PC-9 (cell line): ENCODE measurements around the gene LRRC47. TPM values are rescaled to one million over a fixed set of nuclear protein-coding genes. Genes with fewer than 3 reads are reported as not detected.

ENCODE experiments used
- BruUV-seq: library from RNA; stranded (reverse); fragments of 400-500 nt; replicated peaks from 2 replicates; lab custom pipeline; 2021; lab: Mats Ljungman, UMichigan
- CTCF ChIA-PET: fragments of 300-600 bp; sonication (Branson Sonifier 250); formaldehyde crosslinking; loops from one replicate; lab custom pipeline; 2022; ENCODE audit warnings: antibody characterized with exemption; lab: Charles Lee
- POLR2A ChIA-PET: fragments of 300-600 bp; sonication (Branson Sonifier 250); formaldehyde crosslinking; loops from one replicate; lab custom pipeline; 2022; ENCODE audit warnings: antibody characterized with exemption; ENCODE audit not compliant: unreplicated experiment; lab: Charles Lee
- DNase-seq, 2 experiments: peaks; one replicate each; pipeline versions ENCODE4 v3.0.0 to v3.0.0-alpha.2; 2015 to 2022; ENCODE audit warnings: mixed read lengths in 1 of 2
- H2AFZ ChIP-seq: fragments of 200-600 bp; sonication (generic); 2 replicates; pipeline ENCODE4 v1.8.1; 2017; ENCODE audit warnings: antibody characterized with exemption
- H3F3A ChIP-seq: fragments of 200-600 bp; sonication (generic); 2 replicates; pipeline ENCODE4 v1.8.1; 2017; ENCODE audit warnings: antibody characterized with exemption, mild to moderate bottlenecking, low read depth; ENCODE audit not compliant: insufficient read depth
- H3K27ac ChIP-seq: fragments of 200-600 bp; sonication (generic); 2 replicates; pipeline ENCODE4 v1.6.1; 2016; ENCODE audit warnings: mixed run types
- H3K27me3 ChIP-seq: fragments of 200-600 bp; sonication (generic); 2 replicates; pipeline ENCODE4 v1.6.1; 2016; ENCODE audit warnings: low read depth, mixed run types; ENCODE audit not compliant: insufficient read depth
- H3K36me3 ChIP-seq: fragments of 200-600 bp; sonication (generic); 2 replicates; pipeline ENCODE4 v1.6.1; 2016; ENCODE audit warnings: low read depth, mixed run types
- H3K4me1 ChIP-seq: fragments of 200-600 bp; sonication (generic); replicated peaks from 2 replicates; pipeline ENCODE4 v1.6.1; 2016; ENCODE audit warnings: mixed run types; ENCODE audit not compliant: insufficient read depth
- H3K4me2 ChIP-seq: fragments of 200-600 bp; sonication (generic); 2 replicates; pipeline ENCODE4 v1.6.1; 2017; ENCODE audit warnings: mixed run types
- H3K4me3 ChIP-seq: fragments of 200-600 bp; sonication (generic); 2 replicates; pipeline ENCODE4 v1.6.1; 2016; ENCODE audit warnings: mixed run types
- H3K79me2 ChIP-seq: fragments of 200-600 bp; sonication (generic); 2 replicates; pipeline ENCODE4 v1.6.1; 2017; ENCODE audit warnings: low read depth, mixed run types
- H3K9me2 ChIP-seq: fragments of 200-600 bp; sonication (generic); 2 replicates; pipeline ENCODE4 v1.8.1; 2017; ENCODE audit warnings: mild to moderate bottlenecking; ENCODE audit not compliant: insufficient read depth
- H3K9me3 ChIP-seq: fragments of 200-600 bp; sonication (generic); 2 replicates; pipeline ENCODE4 v1.8.1; 2016; ENCODE audit warnings: low read depth; ENCODE audit not compliant: insufficient read depth
- H4K20me1 ChIP-seq: fragments of 200-600 bp; sonication (generic); 2 replicates; pipeline ENCODE4 v1.8.1; 2017; ENCODE audit not compliant: insufficient read depth
- EZH2 ChIP-seq: fragments of 200-600 bp; sonication (generic); IDR thresholded peaks from 2 replicates; pipeline ENCODE4 v1.8.0; 2017; ENCODE audit warnings: antibody characterized with exemption, low read depth
- intact Hi-C: fragments of 100-400 bp; cut with micrococcal nuclease; formaldehyde crosslinking; loops from one replicate; pipeline ENCODE4 v1.10.0; 2022; ENCODE audit not compliant: unreplicated experiment
- total RNA-seq: library from RNA; stranded (reverse); gene quantifications from 2 replicates; pipeline ENCODE4 v1.2.3, GENCODE V29; 2021
- TF ChIP-seq, protein P1 (sequence below): fragments of 200-600 bp; sonication (generic); conservative IDR thresholded peaks from 2 replicates; pipeline ENCODE4 v1.6.1; 2017; ENCODE audit warnings: mixed run types, antibody characterized with exemption, mild to moderate bottlenecking, moderate library complexity

The LRRC47 gene
- total RNA-seq, 1 experiment from 2014 or later = 34.2 TPM

DNA sequence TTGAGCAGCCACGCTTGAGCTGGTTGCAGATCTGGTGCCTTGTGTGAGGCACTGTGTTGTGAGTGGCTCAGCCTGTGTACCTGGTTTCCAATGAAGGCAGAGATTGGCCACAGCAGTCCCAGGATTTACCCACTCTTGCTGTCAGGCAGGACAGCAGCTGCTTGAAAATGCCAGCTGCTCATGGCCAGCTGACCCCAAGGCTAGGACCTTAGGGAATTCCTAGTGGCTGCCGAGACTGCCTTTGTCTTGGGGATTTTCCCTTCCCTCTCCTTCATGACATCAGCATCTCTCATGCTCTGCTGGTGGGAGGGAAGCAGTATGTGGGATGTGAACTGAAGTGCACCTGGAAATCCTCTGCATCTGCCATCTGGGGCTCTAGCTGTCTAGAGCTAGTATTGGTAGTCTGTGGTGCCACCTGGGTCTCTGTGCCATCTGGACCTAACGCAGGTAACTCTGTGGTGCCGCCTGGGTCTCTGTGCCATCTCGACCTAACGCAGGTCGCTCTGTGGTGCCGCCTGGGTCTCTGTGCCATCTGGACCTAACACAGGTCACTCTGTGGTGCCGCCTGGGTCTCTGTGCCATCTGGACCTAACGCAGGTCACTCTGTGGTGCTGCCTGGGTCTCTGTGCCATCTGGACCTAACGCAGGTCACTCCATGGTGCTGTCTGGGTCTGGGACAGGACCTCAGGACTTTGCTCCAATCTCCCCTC lies 3.8 kb upstream of the LRRC47 start:
- no peaks in the 10 kb centered on the region for H4K20me1 ChIP-seq
- POLR2A ChIA-PET = no interaction called here
- H3K4me3 ChIP-seq = no peak overlapping the region
- no peak for DNase-seq
- H3F3A ChIP-seq = no peaks in the 10 kb centered on the region
- H3K27ac ChIP-seq = no peak overlapping the region
- no peaks in the 10 kb centered on the region for H3K9me3 ChIP-seq
- peaks cover 8% of the 10 kb centered on the region for H3K79me2 ChIP-seq
- CTCF ChIA-PET = no interaction called here
- intact Hi-C loops = loop anchor here (5.0 to 10.0 kb wide), 2 partner anchors 105 to 348 kb away; partner anchors contain the start of genes ARHGEF16 and C1orf174
- no peak overlapping the region for H3K4me2 ChIP-seq
- no peak overlapping the region for H2AFZ ChIP-seq
- H3K36me3 ChIP-seq = no peaks in the 10 kb centered on the region
- TF ChIP-seq EZH2 = no peak
- TF ChIP-seq, protein P1, sequence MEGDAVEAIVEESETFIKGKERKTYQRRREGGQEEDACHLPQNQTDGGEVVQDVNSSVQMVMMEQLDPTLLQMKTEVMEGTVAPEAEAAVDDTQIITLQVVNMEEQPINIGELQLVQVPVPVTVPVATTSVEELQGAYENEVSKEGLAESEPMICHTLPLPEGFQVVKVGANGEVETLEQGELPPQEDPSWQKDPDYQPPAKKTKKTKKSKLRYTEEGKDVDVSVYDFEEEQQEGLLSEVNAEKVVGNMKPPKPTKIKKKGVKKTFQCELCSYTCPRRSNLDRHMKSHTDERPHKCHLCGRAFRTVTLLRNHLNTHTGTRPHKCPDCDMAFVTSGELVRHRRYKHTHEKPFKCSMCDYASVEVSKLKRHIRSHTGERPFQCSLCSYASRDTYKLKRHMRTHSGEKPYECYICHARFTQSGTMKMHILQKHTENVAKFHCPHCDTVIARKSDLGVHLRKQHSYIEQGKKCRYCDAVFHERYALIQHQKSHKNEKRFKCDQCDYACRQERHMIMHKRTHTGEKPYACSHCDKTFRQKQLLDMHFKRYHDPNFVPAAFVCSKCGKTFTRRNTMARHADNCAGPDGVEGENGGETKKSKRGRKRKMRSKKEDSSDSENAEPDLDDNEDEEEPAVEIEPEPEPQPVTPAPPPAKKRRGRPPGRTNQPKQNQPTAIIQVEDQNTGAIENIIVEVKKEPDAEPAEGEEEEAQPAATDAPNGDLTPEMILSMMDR = no peak
- no TSS peak for BruUV-seq
- H3K4me1 ChIP-seq = peaks cover 8% of the 10 kb centered on the region
- H3K9me2 ChIP-seq = no peaks in the 10 kb centered on the region
- peaks cover 28% of the 10 kb centered on the region; the same call in 1 of the 2 replicates for H3K27me3 ChIP-seq

DNA sequence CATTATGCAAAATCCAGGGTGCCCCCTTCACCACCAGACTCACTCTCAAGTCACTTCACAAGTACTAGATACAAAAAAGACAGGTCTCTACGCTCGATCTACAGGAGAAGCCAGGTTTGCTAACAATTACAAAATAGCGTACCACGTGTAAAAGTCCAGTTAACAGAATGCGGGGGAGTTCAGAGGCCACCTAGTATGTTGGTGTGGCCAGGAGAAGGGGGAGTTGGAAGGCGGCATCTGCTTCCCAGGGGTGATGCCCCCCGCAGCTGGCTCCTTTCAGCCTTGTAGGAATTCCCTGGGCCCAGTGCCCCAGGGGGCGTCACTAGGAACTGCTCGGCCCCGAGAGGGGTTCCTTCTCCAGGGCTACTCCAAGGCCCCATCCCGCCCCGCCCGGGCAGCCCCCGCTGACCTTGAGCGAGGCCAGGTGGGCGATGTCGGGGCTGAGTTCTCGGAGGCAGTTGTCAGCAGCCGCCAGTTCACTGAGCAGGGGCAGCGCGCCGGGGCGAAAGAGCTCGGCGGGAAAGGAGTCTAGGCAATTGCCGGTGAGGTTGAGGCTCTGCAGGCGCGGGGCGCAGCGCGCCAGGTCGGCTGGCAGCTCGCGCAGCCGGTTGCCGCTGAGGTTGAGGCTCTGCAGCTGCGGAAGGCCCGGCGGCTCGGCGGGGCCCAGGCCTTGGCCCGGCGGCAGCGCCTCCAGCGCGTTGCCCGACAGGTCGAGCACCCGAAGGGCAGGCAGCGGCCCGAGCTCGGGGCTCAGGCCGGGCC lies 664 bp downstream of the LRRC47 start:
- Histone ChIP-seq H3K4me1 (peaks cover 19% of the 10 kb centered on the region), H3K4me3 (peak overlapping the region; percentile 81), H3K27me3 (0 out of 2 replicates have a peak, but pooled peaks cover 3% of the 10 kb centered on the region), H2AFZ (no peak overlapping the region; the same call in 1 of the 2 replicates), H4K20me1 (peaks cover 27% of the 10 kb centered on the region), H3K9me2 (no peaks in the 10 kb centered on the region), H3K36me3 (no peaks in the 10 kb centered on the region; the same call in 1 of the 2 replicates), H3F3A (no peaks in the 10 kb centered on the region), H3K79me2 (peaks cover 45% of the 10 kb centered on the region), H3K27ac (no peak overlapping the region), H3K9me3 (no peaks in the 10 kb centered on the region), H3K4me2 (peak overlapping the region; percentile 86)
- intact Hi-C loops = loop anchor here (5.0 to 10.0 kb wide), 2 partner anchors 109 to 343 kb away; partner anchors contain the start of genes ARHGEF16 and C1orf174
- TF ChIP-seq, protein P1 = no peak
- TF ChIP-seq EZH2 = no peak
- BruUV-seq = no TSS peak
- POLR2A ChIA-PET = interaction anchor here (0.6 kb wide), 1 partner anchor 363 kb away, joined by 3 read pairs; no protein-coding TSS in a partner anchor
- CTCF ChIA-PET = no interaction called here
- no peak for DNase-seq

DNA sequence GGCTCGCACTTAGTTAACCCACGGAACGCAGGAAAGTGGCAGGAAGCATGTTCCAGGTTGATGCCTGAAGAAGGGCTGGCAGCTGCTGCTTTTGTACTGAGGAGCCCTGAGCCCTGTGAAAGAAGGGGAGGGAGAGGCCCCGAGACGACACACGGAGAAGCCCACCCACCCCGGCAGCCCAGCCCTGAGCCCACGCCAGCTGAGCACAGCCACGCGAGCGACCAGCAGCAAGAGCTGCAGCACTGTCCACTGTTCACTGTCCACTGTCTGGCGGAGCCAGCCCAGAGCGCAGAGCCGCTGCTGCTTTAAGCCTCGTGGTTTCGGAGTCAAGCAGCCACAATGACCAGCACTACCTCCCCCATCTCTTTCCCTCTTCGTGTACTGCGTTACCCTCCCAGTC lies 5.3 kb downstream of the LRRC47 start:
- POLR2A ChIA-PET = no interaction called here
- intact Hi-C loops = loop anchor here (10.0 kb wide), 1 partner anchor 114 kb away; the partner anchor contains the start of gene C1orf174
- Histone ChIP-seq H3K79me2 (peaks cover 45% of the 10 kb centered on the region), H4K20me1 (peaks cover 52% of the 10 kb centered on the region), H3K27me3 (no peaks in the 10 kb centered on the region), H3K36me3 (peaks cover 2% of the 10 kb centered on the region), H3K4me3 (no peak overlapping the region), H3K9me2 (no peaks in the 10 kb centered on the region), H3K9me3 (no peaks in the 10 kb centered on the region), H3K4me1 (peaks cover 12% of the 10 kb centered on the region), H3K4me2 (no peak overlapping the region), H2AFZ (no peak overlapping the region), H3F3A (no peaks in the 10 kb centered on the region; the same call in 1 of the 2 replicates), H3K27ac (no peak overlapping the region)
- BruUV-seq = no TSS peak
- CTCF ChIA-PET = interaction anchor here (0.6 kb wide), 1 partner anchor 17 kb away, joined by 8 read pairs; no protein-coding TSS in a partner anchor
- TF ChIP-seq, protein P1 = no peak
- no peak for TF ChIP-seq EZH2
- no peak for DNase-seq
